CD8-positive, alpha-beta memory T cell (primary cell): ENCODE results near the gene MB. TPM values are rescaled to one million over a fixed set of nuclear protein-coding genes. Genes with fewer than 3 reads are reported as not detected.

ENCODE experiments used
- CTCF ChIA-PET: fragments of 350-600 bp; sonication (Branson Sonifier 250); formaldehyde crosslinking; loops from one replicate; lab custom pipeline; 2021; ENCODE audit warnings: antibody characterized with exemption; lab: Charles Lee
- POLR2A ChIA-PET: fragments of 350-600 bp; sonication (Branson Sonifier 250); formaldehyde crosslinking; loops from one replicate; lab custom pipeline; 2021; ENCODE audit warnings: antibody characterized with exemption; lab: Charles Lee
- DNase-seq, 5 donors: peaks; one replicate each; pipeline versions ENCODE4 v3.0.0 to v3.0.0-alpha.2; 2020 to 2022; ENCODE audit warnings: mixed read lengths in 1 of 5
- H3K27ac ChIP-seq: one replicate; pipeline ENCODE4 v1.7.0; 2013; ENCODE audit warnings: low read depth, mild to moderate bottlenecking, low read length, moderate library complexity
- H3K27me3 ChIP-seq: 2 replicates; pipeline ENCODE4 v1.7.0; 2013; ENCODE audit warnings: low read length, mild to moderate bottlenecking; ENCODE audit not compliant: insufficient read depth, poor library complexity, severe bottlenecking
- H3K36me3 ChIP-seq: 2 replicates; pipeline ENCODE4 v1.7.0; 2013; ENCODE audit warnings: mild to moderate bottlenecking, low read length, moderate library complexity; ENCODE audit not compliant: insufficient read depth
- H3K4me1 ChIP-seq: 2 replicates; pipeline ENCODE4 v1.7.0; 2013; ENCODE audit warnings: mild to moderate bottlenecking, low read length, moderate library complexity; ENCODE audit not compliant: insufficient read depth
- H3K4me3 ChIP-seq: 2 replicates; pipeline ENCODE4 v1.7.0; 2013; ENCODE audit warnings: mild to moderate bottlenecking, low read length
- H3K9me3 ChIP-seq: 2 replicates; pipeline ENCODE4 v1.7.0; 2013; ENCODE audit warnings: mild to moderate bottlenecking, low read length
- H3K27ac Mint-ChIP-seq, 8 donors: one replicate each; pipeline ENCODE4 v1.8.0; 2020 to 2021; ENCODE audit warnings: mixed read lengths in 8 of 8, mild to moderate bottlenecking in 6 of 8, inconsistent platforms in 3 of 8, moderate library complexity in 3 of 8
- H3K27me3 Mint-ChIP-seq, 2 donors: one replicate each; pipeline ENCODE4 v1.8.0; 2020 to 2021; ENCODE audit warnings: mixed read lengths in 2 of 2, mild to moderate bottlenecking in 1 of 2, moderate library complexity in 1 of 2
- H3K36me3 Mint-ChIP-seq, 3 donors: one replicate each; pipeline ENCODE4 v1.8.0; 2020 to 2021; ENCODE audit warnings: mixed read lengths in 3 of 3, inconsistent platforms in 1 of 3, mild to moderate bottlenecking in 1 of 3
- H3K4me1 Mint-ChIP-seq, 3 donors: one replicate each; pipeline ENCODE4 v1.8.0; 2020 to 2021; ENCODE audit warnings: mixed read lengths in 3 of 3, inconsistent platforms in 1 of 3, mild to moderate bottlenecking in 1 of 3
- H3K4me3 Mint-ChIP-seq, 7 donors: one replicate each; pipeline ENCODE4 v1.8.0; 2020 to 2021; ENCODE audit warnings: mixed read lengths in 7 of 7, mild to moderate bottlenecking in 6 of 7, moderate library complexity in 4 of 7, inconsistent platforms in 2 of 7
- H3K9me3 Mint-ChIP-seq, 5 donors: one replicate each; pipeline ENCODE4 v1.8.0; 2020 to 2022; ENCODE audit warnings: mixed read lengths in 5 of 5, mild to moderate bottlenecking in 3 of 5, moderate library complexity in 2 of 5, inconsistent platforms in 1 of 5
- polyA plus RNA-seq: library from polyadenylated mRNA; unstranded; fragments of 300-500 nt; fragmentation: Illumina TruSeq; gene quantifications from one replicate; pipeline ENCODE4 v1.2.3, GENCODE V29; 2021
- total RNA-seq, 2 experiments: library from RNA; stranded (reverse); gene quantifications; one replicate each; pipeline ENCODE4 v1.2.3, GENCODE V29; 2021

The MB gene
- total and polyA plus RNA-seq, 3 experiments from 2014 or later = 2.5 to 2.7 TPM; not detected in 1

DNA sequence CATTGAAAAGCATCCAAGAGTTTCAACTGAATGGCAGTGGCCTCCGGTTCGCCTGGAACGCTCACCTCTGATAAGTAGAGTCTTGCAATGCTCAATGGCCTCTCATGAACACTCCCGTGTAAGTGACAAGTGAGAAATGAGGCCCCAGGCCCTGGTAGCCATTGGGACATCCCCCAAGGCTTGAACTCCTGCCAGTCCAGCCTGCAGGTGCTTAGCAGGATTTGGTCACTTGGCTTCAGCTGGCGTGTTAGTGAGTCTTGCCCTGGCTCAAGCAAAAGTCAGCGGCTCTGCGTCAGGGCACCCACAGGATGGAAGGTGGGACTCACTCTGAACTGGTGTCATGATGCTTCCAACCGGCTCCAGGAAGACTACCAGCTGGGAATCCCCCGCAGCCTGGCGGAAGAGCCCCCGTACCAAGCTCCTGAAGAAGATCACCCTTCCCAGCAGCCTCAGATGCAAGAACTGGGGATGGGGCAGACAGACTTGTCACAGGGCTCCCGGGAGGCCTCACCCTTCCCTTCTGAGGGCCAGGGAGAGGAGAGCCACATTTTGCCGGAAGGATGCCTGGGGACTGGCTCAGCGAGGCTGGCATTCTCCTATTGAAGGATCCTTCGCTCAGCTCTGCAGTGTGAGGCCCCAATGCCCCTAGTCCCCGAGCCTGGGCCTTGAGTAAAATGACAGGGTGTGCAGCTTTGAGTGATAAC is 19.3 kb downstream of the MB start:
- no peak overlapping the region for H3K27ac Mint-ChIP-seq
- H3K36me3 Mint-ChIP-seq = no peaks in the 10 kb centered on the region
- no peak for DNase-seq
- H3K4me1 Mint-ChIP-seq = no peaks in the 10 kb centered on the region
- H3K4me3 Mint-ChIP-seq = no peak overlapping the region
- CTCF ChIA-PET = no interaction called here
- POLR2A ChIA-PET = no interaction called here
- Histone ChIP-seq H3K27me3 (no peaks in the 10 kb centered on the region), H3K4me3 (no peak overlapping the region), H3K27ac (no peak overlapping the region), H3K4me1 (no peaks in the 10 kb centered on the region), H3K9me3 (no peaks in the 10 kb centered on the region), H3K36me3 (no peaks in the 10 kb centered on the region)
- peaks cover 2 to 13% of the 10 kb centered on the region in 2 donors for H3K27me3 Mint-ChIP-seq
- H3K9me3 Mint-ChIP-seq = no peaks in the 10 kb centered on the region

DNA sequence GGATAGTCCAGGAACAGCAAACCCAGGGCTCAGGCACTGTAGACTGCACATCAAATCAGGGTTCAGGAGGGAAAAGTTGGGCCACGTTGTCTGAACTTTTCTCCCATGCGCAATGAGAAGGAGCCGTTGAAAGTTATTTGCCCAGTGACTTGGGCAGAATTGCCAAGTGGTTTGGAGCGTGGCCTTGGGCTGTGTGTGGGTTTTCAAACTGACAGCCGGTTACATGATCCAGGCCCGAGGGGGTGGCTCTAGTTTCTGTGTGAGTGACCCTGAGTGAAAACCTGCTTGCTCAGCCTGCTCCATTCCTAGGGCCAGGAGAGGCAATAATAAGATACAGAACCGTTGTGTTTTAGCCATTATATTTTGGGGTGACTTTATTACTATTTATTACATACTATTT is 20.3 kb downstream of the MB start:
- ChIA-PET POLR2A (no interaction called here), CTCF (no interaction called here)
- Histone ChIP-seq H3K36me3 (no peaks in the 10 kb centered on the region), H3K9me3 (no peaks in the 10 kb centered on the region), H3K27me3 (no peaks in the 10 kb centered on the region), H3K4me3 (no peak overlapping the region), H3K27ac (no peak overlapping the region), H3K4me1 (no peaks in the 10 kb centered on the region)
- no peaks in the 10 kb centered on the region for H3K4me1 Mint-ChIP-seq
- DNase-seq = no peak
- H3K4me3 Mint-ChIP-seq = no peak overlapping the region
- H3K36me3 Mint-ChIP-seq = no peaks in the 10 kb centered on the region
- H3K27me3 Mint-ChIP-seq = peaks cover 4 to 21% of the 10 kb centered on the region in 2 donors
- H3K9me3 Mint-ChIP-seq = no peaks in the 10 kb centered on the region
- H3K27ac Mint-ChIP-seq = no peak overlapping the region

DNA sequence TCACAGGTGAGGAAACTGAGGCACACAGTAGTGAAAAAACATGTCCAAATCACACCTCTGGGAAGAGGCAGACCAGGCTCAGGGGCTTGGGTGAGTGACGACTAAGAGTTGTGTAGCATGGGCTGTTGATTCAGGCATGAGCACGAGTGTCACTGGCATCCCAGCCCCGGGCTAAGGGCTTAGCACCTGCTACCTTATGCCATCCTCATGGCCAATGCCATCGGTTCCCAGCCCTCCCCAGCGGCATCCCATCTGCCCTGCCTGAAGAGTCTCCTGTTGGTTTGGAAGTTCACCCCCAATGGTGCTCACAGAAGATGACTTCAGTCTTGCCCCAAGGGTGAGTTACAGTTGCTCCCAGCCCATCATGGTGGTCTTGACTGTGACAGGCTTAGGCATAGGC is 22.4 kb downstream of the MB start:
- Histone ChIP-seq H3K4me3 (no peak overlapping the region), H3K4me1 (no peaks in the 10 kb centered on the region), H3K9me3 (no peaks in the 10 kb centered on the region), H3K27ac (no peak overlapping the region), H3K36me3 (no peaks in the 10 kb centered on the region), H3K27me3 (no peaks in the 10 kb centered on the region)
- POLR2A ChIA-PET = no interaction called here
- CTCF ChIA-PET = no interaction called here
- Mint-ChIP-seq H3K4me1 (no peaks in the 10 kb centered on the region), H3K27ac (no peak overlapping the region), H3K27me3 (peaks cover 4 to 26% of the 10 kb centered on the region in 2 donors), H3K4me3 (no peak overlapping the region), H3K9me3 (no peaks in the 10 kb centered on the region), H3K36me3 (no peaks in the 10 kb centered on the region)
- DNase-seq = no peak

DNA sequence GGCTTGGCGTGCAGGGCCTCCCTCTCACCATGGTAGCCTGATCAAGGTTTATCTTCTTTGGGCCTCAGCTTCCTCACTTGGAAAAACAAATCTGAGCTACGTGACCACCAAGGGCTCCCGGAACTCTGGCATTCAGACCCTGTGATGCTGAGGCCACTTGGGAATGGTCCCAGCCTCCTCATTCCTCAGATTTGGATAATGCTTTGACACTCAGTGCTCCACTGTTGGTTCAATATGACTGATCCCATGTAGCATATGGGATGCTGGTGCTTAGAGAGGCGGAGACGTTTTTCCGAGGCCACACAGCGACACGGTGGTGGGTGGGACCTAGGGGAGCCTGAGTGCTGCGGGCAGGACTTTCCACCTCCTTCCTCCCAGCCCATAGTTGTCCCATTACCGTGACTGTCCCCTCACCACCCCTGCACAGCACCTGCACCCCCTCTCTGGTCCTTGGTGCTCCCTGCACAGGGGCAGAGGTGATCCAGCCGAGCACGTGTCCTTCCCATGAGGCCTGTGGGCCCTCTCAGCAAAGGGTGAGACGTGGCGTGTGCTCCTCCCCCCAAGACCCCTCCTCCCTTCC is 23.1 kb downstream of the MB start:
- POLR2A ChIA-PET = no interaction called here
- Histone ChIP-seq H3K4me1 (no peaks in the 10 kb centered on the region), H3K9me3 (no peaks in the 10 kb centered on the region), H3K36me3 (no peaks in the 10 kb centered on the region), H3K4me3 (no peak overlapping the region), H3K27ac (no peak overlapping the region), H3K27me3 (no peaks in the 10 kb centered on the region)
- Mint-ChIP-seq H3K4me1 (no peaks in the 10 kb centered on the region), H3K27me3 (peaks cover 4 to 26% of the 10 kb centered on the region in 2 donors), H3K27ac (no peak overlapping the region), H3K36me3 (no peaks in the 10 kb centered on the region), H3K4me3 (no peak overlapping the region), H3K9me3 (no peaks in the 10 kb centered on the region)
- DNase-seq = no peak
- CTCF ChIA-PET = no interaction called here

DNA sequence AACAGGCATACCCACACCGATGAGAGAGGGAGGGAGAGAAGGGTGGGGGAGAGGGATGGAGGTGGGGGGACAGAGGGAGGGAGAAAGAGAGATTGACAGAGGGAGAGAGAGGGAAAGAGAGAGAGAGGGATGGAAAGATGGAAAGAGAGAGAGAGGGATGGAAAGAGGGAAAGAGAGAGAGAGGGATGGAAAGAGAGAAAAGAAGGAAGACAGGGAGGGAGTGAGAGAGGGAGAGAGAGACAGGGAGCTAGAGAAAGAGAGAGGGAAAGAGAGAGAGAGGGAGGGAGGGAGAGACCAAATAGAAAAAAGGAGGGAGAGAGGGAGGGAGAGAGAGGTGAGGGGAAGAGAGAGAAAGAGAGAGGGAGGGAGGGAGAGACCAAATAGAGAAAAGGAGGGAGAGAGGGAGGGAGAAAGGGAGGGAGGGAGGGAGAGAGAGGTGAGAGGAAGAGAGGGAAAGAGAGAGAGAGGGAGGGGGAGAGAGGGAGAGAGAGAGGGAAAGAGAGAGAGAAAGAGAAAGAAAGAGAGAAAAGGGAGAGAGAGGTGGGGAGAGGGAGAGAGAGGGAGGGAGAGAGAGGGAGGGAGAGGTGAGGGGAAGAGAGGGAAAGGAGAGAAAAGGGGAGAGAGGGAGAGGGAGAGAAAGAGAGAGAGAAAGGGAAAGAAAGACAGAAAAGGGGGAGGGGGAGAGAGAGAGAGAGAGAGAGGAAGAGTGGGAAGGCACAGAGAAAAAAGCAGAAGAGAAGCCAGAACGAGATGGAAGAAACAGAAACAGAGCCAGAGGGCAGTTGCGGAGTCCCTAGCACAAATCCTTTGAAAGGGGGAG is 23.8 kb downstream of the MB start:
- ChIA-PET POLR2A (no interaction called here), CTCF (interaction anchor here (2.2 kb wide), 1 partner anchor 10 kb away, joined by 6 read pairs; no protein-coding TSS in a partner anchor)
- H3K4me3 Mint-ChIP-seq = peak overlapping the region in 1 of 7 donors; percentile 13
- no peak overlapping the region for H3K27ac Mint-ChIP-seq
- no peaks in the 10 kb centered on the region for H3K9me3 ChIP-seq
- H3K4me1 Mint-ChIP-seq = no peaks in the 10 kb centered on the region
- H3K36me3 Mint-ChIP-seq = no peaks in the 10 kb centered on the region
- H3K9me3 Mint-ChIP-seq = no peaks in the 10 kb centered on the region
- H3K27me3 ChIP-seq = no peaks in the 10 kb centered on the region
- no peak overlapping the region for H3K4me3 ChIP-seq
- no peaks in the 10 kb centered on the region for H3K4me1 ChIP-seq
- no peak overlapping the region for H3K27ac ChIP-seq
- no peak for DNase-seq
- H3K27me3 Mint-ChIP-seq = peaks cover 4 to 26% of the 10 kb centered on the region in 2 donors
- H3K36me3 ChIP-seq = no peaks in the 10 kb centered on the region

DNA sequence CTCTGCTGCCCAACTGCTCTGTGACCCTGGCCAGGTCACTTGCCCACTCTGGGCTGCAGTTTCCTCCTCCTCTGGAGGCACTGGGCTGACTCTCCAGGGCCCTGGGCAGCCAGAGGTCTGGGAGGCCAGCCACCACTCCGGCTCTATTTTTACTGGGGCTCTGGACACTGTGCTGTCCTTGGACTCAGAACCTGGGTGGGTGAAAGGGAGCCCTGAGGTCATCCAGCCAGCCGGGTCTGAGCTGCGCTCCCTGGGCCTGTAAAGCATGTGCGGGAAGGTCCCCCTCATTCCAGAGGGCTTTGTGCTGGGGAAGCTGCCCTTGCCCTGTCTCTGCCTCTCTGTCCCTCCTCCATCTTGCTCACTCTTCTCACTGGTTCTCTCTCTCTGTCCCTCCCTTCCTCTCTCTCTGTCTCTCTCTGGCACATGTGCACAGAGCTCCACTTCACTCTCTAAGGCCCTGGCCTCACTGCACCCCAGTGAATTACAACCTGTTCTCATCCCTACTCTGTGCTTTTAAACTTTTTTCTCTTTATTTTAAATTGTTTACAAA is 24.6 kb downstream of the MB start:
- CTCF ChIA-PET = interaction anchor here (2.2 kb wide), 1 partner anchor 9 kb away, joined by 6 read pairs; no protein-coding TSS in a partner anchor
- no peak overlapping the region for H3K4me3 Mint-ChIP-seq
- H3K9me3 ChIP-seq = no peaks in the 10 kb centered on the region
- H3K36me3 ChIP-seq = no peaks in the 10 kb centered on the region
- peaks cover 7 to 26% of the 10 kb centered on the region in 2 donors for H3K27me3 Mint-ChIP-seq
- no peaks in the 10 kb centered on the region for H3K4me1 ChIP-seq
- no peak overlapping the region for H3K27ac ChIP-seq
- H3K27me3 ChIP-seq = no peaks in the 10 kb centered on the region
- peak overlapping the region in 1 of 8 donors; percentile 6 for H3K27ac Mint-ChIP-seq
- POLR2A ChIA-PET = no interaction called here
- no peak overlapping the region for H3K4me3 ChIP-seq
- no peaks in the 10 kb centered on the region for H3K4me1 Mint-ChIP-seq
- H3K36me3 Mint-ChIP-seq = no peaks in the 10 kb centered on the region
- no peak for DNase-seq
- no peaks in the 10 kb centered on the region for H3K9me3 Mint-ChIP-seq

DNA sequence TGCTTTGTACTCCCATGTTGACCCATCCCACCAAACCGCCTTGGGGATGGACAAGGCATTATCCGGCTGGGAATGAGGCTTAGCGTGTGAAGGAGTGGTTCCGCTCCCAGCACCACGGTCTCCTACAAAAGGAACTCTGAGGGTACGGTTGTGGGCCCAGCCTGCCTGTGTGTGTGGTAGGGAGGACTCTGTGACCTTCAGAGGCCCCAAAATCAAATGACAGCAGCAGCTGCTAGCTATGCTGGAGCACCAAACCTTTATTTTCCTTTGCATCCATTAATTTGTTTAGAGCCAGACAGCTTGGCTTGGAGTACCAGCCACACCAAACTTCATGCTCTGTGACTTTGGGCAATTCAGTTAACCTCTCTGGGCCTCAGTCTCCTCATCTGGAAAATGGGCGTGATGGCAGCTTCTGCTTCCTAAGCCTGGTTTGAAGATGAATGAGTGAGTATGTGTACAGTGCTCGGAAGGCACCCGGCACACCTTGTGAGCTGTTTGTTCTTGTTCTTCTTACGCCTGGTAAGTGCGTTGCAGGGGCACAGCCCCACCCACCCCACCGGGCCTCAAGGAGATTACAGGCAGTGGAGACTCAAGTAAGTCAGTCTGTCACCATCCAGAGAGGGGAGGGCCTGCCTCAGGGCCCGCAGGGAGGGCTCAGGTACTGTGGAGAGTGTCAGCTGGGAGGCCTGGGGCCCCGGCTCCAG is 25.3 kb downstream of the MB start:
- Mint-ChIP-seq H3K4me1 (no peaks in the 10 kb centered on the region), H3K27me3 (peaks cover 7 to 26% of the 10 kb centered on the region in 2 donors), H3K27ac (no peak overlapping the region), H3K36me3 (no peaks in the 10 kb centered on the region), H3K4me3 (no peak overlapping the region), H3K9me3 (no peaks in the 10 kb centered on the region)
- Histone ChIP-seq H3K4me1 (no peaks in the 10 kb centered on the region), H3K9me3 (no peaks in the 10 kb centered on the region), H3K36me3 (no peaks in the 10 kb centered on the region), H3K27ac (no peak overlapping the region), H3K4me3 (no peak overlapping the region), H3K27me3 (no peaks in the 10 kb centered on the region)
- no peak for DNase-seq
- CTCF ChIA-PET = interaction anchor here (2.2 kb wide), 1 partner anchor 9 kb away, joined by 6 read pairs; no protein-coding TSS in a partner anchor
- POLR2A ChIA-PET = no interaction called here
